ENCODE data around the gene TBCD. TPM values are rescaled to one million over a fixed set of nuclear protein-coding genes. Genes with fewer than 3 reads are reported as not detected.
A peak's percentile ranks its signal among the peaks of the same experiment; 100 is the strongest.

Gene TBCD
- total RNA-seq, 1 experiment from 2014 or later = 173 TPM

GRCh38 chr17:82789806-82790205 is 37.9 kb downstream of the TBCD start:
- ChIA-PET POLR2A (no interaction called here), CTCF (interaction anchor here (0.6 kb wide), 1 partner anchor 261 kb away, joined by 5 read pairs; no protein-coding TSS in a partner anchor)
- Mint-ChIP-seq H3K27ac (no peak overlapping the region), H3K4me3 (no peak overlapping the region), H3K36me3 (peaks cover 18% of the 10 kb centered on the region), H3K4me1 (no peaks in the 10 kb centered on the region), H3K9me3 (no peaks in the 10 kb centered on the region), H3K27me3 (ENCODE audit: low read depth) (no peaks in the 10 kb centered on the region)
- DNase-seq (ENCODE audit: low spot score) (no peak), ATAC-seq (no peak)
- TF ChIP-seq ELF4 (CRISPR knock-in tag; IDR thresholded peaks at IDR 0.05; ENCODE audit: low read depth) = no peak
- no peak for TF ChIP-seq FOXP4 (CRISPR knock-in tag; IDR thresholded peaks at IDR 0.05)
- TF ChIP-seq ZNF121 (CRISPR knock-in tag; IDR thresholded peaks at IDR 0.05) = no peak
- TF ChIP-seq, protein P1, sequence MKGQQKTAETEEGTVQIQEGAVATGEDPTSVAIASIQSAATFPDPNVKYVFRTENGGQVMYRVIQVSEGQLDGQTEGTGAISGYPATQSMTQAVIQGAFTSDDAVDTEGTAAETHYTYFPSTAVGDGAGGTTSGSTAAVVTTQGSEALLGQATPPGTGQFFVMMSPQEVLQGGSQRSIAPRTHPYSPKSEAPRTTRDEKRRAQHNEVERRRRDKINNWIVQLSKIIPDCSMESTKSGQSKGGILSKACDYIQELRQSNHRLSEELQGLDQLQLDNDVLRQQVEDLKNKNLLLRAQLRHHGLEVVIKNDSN (CRISPR knock-in tag; IDR thresholded peaks at IDR 0.05) = no peak
- TF ChIP-seq ZBTB21 (CRISPR knock-in tag; IDR thresholded peaks at IDR 0.05; ENCODE audit: borderline replicate concordance) = no peak
- no peak for TF ChIP-seq PRRX2 (CRISPR knock-in tag; IDR thresholded peaks at IDR 0.05)
- no peak for TF ChIP-seq ZNF317 (CRISPR knock-in tag; IDR thresholded peaks at IDR 0.05; ENCODE audit: borderline replicate concordance, low read depth)

- DNase-seq (ENCODE audit: low spot score) (no peak), ATAC-seq (no peak)
- H3K27ac Mint-ChIP-seq = no peak overlapping the region; the same call in 1 of the 2 replicates
- TF ChIP-seq NR2C2 (CRISPR knock-in tag; IDR thresholded peaks at IDR 0.05) (no peak), MXD4 (CRISPR knock-in tag; IDR thresholded peaks at IDR 0.05; ENCODE audit: borderline replicate concordance) (no peak), ZBTB21 (CRISPR knock-in tag; IDR thresholded peaks at IDR 0.05; ENCODE audit: borderline replicate concordance) (no peak), ZNF263 (CRISPR knock-in tag; IDR thresholded peaks at IDR 0.05; ENCODE audit: low read depth) (no peak), E2F4 (CRISPR knock-in tag; IDR thresholded peaks at IDR 0.05; ENCODE audit: borderline replicate concordance, low read depth) (no peak)
- TF ChIP-seq, protein P2, sequence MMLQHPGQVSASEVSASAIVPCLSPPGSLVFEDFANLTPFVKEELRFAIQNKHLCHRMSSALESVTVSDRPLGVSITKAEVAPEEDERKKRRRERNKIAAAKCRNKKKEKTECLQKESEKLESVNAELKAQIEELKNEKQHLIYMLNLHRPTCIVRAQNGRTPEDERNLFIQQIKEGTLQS (CRISPR knock-in tag; conservative IDR thresholded peaks at IDR 0.05) = no peak
- TF ChIP-seq, protein P3, sequence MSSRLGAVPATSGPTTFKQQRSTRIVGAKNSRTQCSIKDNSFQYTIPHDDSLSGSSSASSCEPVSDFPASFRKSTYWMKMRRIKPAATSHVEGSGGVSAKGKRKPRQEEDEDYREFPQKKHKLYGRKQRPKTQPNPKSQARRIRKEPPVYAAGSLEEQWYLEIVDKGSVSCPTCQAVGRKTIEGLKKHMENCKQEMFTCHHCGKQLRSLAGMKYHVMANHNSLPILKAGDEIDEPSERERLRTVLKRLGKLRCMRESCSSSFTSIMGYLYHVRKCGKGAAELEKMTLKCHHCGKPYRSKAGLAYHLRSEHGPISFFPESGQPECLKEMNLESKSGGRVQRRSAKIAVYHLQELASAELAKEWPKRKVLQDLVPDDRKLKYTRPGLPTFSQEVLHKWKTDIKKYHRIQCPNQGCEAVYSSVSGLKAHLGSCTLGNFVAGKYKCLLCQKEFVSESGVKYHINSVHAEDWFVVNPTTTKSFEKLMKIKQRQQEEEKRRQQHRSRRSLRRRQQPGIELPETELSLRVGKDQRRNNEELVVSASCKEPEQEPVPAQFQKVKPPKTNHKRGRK (CRISPR knock-in tag; IDR thresholded peaks at IDR 0.05; ENCODE audit: borderline replicate concordance) = no peak
- CTCF ChIA-PET = no interaction called here
- no peaks in the 10 kb centered on the region for H3K4me1 Mint-ChIP-seq
- no peak overlapping the region for H3K4me3 Mint-ChIP-seq
- peaks cover 20% of the 10 kb centered on the region for H3K36me3 Mint-ChIP-seq
- H3K27me3 Mint-ChIP-seq (ENCODE audit: low read depth) = no peaks in the 10 kb centered on the region
- POLR2A ChIA-PET = no interaction called here
- H3K9me3 Mint-ChIP-seq = no peaks in the 10 kb centered on the region
These were observed 38.5 kb downstream of the TBCD start for GRCh38 chr17:82790391-82790790.

GRCh38 chr17:82791532-82791931 is 39.7 kb downstream of the TBCD start:
- H3K9me3 Mint-ChIP-seq = no peaks in the 10 kb centered on the region
- ATAC-seq (no peak), DNase-seq (ENCODE audit: low spot score) (no peak)
- H3K27me3 Mint-ChIP-seq (ENCODE audit: low read depth) = no peaks in the 10 kb centered on the region
- ChIA-PET CTCF (interaction anchor here (1.5 kb wide), 1 partner anchor 10 kb away, joined by 3 read pairs; no protein-coding TSS in a partner anchor), POLR2A (interaction anchor here (0.6 kb wide), 1 partner anchor 195 kb away, joined by 3 read pairs; no protein-coding TSS in a partner anchor)
- H3K4me1 Mint-ChIP-seq = no peaks in the 10 kb centered on the region
- no peak overlapping the region for H3K4me3 Mint-ChIP-seq
- H3K36me3 Mint-ChIP-seq = peaks cover 17% of the 10 kb centered on the region
- peak overlapping the region; percentile 27; the same call in 1 of the 2 replicates for H3K27ac Mint-ChIP-seq
- no peak for TF ChIP-seq GABPB1 (CRISPR knock-in tag; IDR thresholded peaks at IDR 0.05)
- no peak for TF ChIP-seq NFYB (CRISPR knock-in tag; conservative IDR thresholded peaks at IDR 0.05; ENCODE audit: low read depth)
- no peak for TF ChIP-seq NFATC4 (CRISPR knock-in tag; IDR thresholded peaks at IDR 0.05)
- TF ChIP-seq RORB (CRISPR knock-in tag; IDR thresholded peaks at IDR 0.05) = no peak
- no peak for TF ChIP-seq IRF2 (CRISPR knock-in tag; IDR thresholded peaks at IDR 0.05; ENCODE audit: borderline replicate concordance, low read depth)
- no peak for TF ChIP-seq ESRRA (CRISPR knock-in tag; IDR thresholded peaks at IDR 0.05; ENCODE audit: borderline replicate concordance)
- TF ChIP-seq ZMAT4 (CRISPR knock-in tag; IDR thresholded peaks at IDR 0.05) = no peak
- no peak for TF ChIP-seq FOXJ3 (CRISPR knock-in tag; IDR thresholded peaks at IDR 0.05; ENCODE audit: borderline replicate concordance)
- no peak for TF ChIP-seq JUN (CRISPR knock-in tag; IDR thresholded peaks at IDR 0.05)
- no peak for TF ChIP-seq USF2 (CRISPR knock-in tag; IDR thresholded peaks at IDR 0.05)
- TF ChIP-seq, protein P1 (CRISPR knock-in tag; IDR thresholded peaks at IDR 0.05) = no peak
- TF ChIP-seq ZNF263 (CRISPR knock-in tag; IDR thresholded peaks at IDR 0.05; ENCODE audit: low read depth) = no peak
- TF ChIP-seq GRHL2 (CRISPR knock-in tag; IDR thresholded peaks at IDR 0.05; ENCODE audit: insufficient replicate concordance, severe bottlenecking) = no peak
